ENCODE measurements around the gene KIF2A. TPM values are rescaled to one million over a fixed set of nuclear protein-coding genes. Genes with fewer than 3 reads are reported as not detected.

KIF2A gene
- total RNA-seq, 1 donor from 2014 or later: 55.1 TPM

GRCh38 chr5:62418462-62419076, 112.6 kb downstream of the KIF2A start:
- DNase-seq (ENCODE audit: low read depth): no peak
- TF ChIP-seq CTCF (conservative IDR thresholded peaks at IDR 0.05; ENCODE audit: low read depth, low read length): no peak
- no peak overlapping the region for H3K4me3 ChIP-seq (ENCODE audit: low read depth, low read length)

DNA sequence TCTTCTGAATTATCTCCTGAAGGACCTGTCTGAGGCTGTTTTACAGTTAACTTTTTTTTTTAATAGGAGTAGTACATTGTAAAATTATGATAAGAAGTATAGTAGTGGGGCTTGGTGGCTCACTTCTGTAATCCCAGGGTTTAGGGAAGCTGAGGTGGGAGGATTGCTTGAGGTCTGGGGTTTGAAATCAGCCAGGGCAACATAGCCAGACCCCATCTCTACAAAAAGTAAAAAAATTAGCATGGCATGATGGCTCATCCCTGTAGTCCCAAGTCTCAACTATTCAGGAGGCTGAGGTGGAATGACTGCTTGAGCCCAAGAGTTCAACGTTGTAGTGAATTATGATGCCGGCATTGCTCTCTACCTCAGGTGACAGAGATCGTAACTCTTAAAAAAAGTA, 113.6 kb downstream of the KIF2A start:
- TF ChIP-seq CTCF (conservative IDR thresholded peaks at IDR 0.05; ENCODE audit: low read depth, low read length): no peak
- H3K4me3 ChIP-seq (ENCODE audit: low read depth, low read length): no peak overlapping the region
- DNase-seq (ENCODE audit: low read depth): no peak

- TF ChIP-seq CTCF (conservative IDR thresholded peaks at IDR 0.05; ENCODE audit: low read depth, low read length): no peak
- H3K4me3 ChIP-seq (ENCODE audit: low read depth, low read length): no peak overlapping the region
- DNase-seq (ENCODE audit: low read depth): no peak
Measured at GRCh38 chr5:62421414-62421813, 115.4 kb downstream of the KIF2A start.

DNA sequence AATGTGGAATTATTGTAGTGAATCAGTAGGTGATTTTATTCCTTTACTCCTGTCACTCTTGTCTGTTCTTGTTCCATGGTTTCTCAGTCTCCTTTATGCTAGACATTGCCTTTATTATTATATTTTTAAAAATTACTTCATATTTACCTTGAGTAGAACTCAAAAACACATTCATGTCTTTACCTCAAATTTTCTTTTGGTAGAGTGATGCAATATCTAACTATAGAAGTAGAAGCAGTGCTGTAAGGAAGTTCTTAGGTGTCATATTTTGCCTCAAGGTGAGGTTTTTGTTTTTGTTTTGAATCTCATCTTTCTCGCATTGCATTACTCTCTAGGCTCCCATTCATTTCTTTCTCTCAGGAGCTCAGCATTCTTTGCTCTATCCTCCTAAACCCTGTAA, 118.8 kb downstream of the KIF2A start:
- TF ChIP-seq CTCF (conservative IDR thresholded peaks at IDR 0.05; ENCODE audit: low read depth, low read length): no peak
- no peak for DNase-seq (ENCODE audit: low read depth)
- H3K4me3 ChIP-seq (ENCODE audit: low read depth, low read length): no peak overlapping the region

- TF ChIP-seq CTCF (conservative IDR thresholded peaks at IDR 0.05; ENCODE audit: low read depth, low read length): no peak
- H3K4me3 ChIP-seq (ENCODE audit: low read depth, low read length): no peak overlapping the region
- no peak for DNase-seq (ENCODE audit: low read depth)
Measured at GRCh38 chr5:62431735-62432620, 126.0 kb downstream of the KIF2A start.

- TF ChIP-seq CTCF (conservative IDR thresholded peaks at IDR 0.05; ENCODE audit: low read depth, low read length): no peak
- no peak for DNase-seq (ENCODE audit: low read depth)
- H3K4me3 ChIP-seq (ENCODE audit: low read depth, low read length): no peak overlapping the region
Measured at GRCh38 chr5:62432621-62433064, 126.6 kb downstream of the KIF2A start.

Other genes starting within 250 kb of the KIF2A start
- 23.2 and 44.3 TPM in 2 replicates for gene DIMT1, start 97.7 kb downstream of the KIF2A start, total RNA-seq
- gene IPO11, start 106.6 kb downstream of the KIF2A start, total RNA-seq: 6.6 and 20.5 TPM in 2 replicates